NCI-H2171 treated with DMSO at 0.1 percent for 48 hours (cell line): ENCODE results near the gene POU1F1.
"Not testable (repeated sequence)": the region's sequence is repeated elsewhere in the genome, so short reads cannot be mapped to it uniquely, and the experiment has no call there.

Experiments
- DNase-seq: peaks from one replicate; lab custom pipeline; 2025; lab: John Stamatoyannopoulos, UW

POU1F1 gene

DNA sequence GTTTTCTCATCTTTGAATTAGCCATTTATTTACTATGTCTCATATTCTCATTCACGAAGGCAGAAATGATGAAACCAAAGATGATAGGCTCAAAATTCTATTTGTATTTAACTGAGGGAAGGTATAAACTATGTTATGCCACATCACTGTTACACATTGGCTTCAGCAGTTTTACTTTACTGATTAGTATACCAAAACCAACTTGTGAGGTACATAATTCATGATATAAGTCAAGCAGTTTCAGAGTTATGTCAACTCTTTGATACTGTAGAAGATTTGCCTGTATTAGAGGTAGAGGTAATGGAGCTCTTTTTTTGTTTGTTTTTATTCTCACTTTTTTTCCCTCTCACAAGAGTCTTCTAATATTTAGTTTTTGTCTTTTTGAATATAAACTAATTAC is 26.4 kb downstream of the POU1F1 start:
- no peak for DNase-seq

DNA sequence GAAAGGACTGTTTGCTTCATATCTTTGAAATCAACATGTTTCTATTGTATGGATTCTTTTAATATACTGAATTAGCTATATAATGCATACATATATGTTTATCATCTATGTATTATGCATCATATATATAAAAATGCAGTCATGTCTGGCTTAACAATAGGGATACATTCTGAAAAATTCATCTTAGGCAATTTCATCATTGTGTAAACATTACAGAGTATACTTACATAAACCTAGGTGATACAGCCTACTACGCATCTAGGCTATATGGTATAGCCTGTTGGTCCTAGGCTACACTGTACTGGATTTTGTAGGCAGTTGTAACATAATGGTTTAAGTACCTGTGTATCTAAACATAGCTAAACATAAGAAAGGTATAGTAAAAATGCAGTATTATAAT is 27.6 kb downstream of the POU1F1 start:
- no peak for DNase-seq

DNA sequence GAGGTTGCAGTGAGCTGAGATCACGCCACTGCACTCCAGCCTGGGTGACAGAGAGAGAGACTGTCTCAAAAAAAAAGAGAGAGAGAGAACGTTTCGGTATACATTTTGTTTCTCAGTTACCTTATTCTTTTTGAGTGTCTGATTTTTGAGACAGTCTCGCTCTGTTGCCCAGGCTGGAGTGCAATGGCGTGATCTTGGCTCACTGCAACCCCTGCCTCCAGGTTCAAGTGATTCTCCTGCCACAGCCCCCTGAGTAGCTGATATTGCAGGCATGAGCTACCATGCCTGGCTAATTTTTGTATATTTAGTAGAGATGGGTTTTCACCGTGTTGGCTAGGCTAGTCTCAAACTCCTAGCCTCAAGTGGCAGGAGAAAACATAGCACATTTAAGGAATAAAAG is 28.2 kb downstream of the POU1F1 start:
- DNase-seq: not testable (repeated sequence)

DNA sequence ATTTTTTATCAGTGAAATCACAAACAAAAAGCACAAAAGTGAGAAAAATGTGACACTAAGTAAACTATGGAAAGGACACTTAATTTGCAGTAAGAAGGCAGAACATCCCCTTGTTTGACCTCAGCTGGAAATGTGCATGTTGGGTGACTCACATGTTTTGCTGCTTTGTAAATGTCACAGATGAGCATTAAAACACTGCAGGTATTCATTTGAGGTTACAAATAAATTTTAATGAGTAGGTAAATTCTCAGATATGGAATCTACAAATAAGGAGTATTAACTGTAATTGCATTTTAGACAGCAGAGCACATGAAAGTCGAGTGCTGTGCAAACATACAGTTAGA is 29.0 kb downstream of the POU1F1 start:
- no peak for DNase-seq

DNA sequence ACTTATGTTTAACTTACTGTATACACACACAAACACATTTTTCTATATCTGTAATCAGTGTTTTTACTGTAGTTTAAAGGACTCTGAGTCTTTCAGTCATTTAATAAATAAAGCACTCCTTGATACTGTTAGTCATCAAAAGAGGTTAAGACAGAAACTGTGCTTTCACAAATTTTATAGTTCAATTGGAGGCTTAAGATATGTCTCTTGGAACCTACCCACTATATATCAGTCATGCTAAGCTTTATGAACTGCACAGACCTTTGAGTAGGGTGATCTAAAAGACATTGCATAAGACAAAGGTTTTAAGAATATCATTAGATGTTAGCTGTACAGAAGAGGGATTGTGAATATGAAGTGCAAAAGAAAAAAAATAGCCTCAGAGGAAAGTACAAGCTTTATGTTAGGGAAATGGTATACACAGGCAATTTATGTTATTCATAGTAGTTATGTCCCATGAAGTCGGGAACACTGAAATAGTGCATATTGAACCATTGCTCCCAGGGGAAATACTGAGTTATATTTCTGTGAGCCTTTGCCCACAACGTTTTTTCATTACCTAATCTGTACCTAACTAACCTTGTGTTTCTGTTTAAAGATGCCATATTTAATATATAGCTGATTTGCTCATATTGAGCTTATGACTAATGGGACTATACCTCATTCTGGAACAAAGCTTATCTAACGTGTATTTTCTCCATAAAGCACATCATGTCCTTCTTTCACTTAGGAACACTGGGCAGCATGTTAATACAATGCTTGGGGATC is 29.5 kb downstream of the POU1F1 start:
- DNase-seq: no peak

DNA sequence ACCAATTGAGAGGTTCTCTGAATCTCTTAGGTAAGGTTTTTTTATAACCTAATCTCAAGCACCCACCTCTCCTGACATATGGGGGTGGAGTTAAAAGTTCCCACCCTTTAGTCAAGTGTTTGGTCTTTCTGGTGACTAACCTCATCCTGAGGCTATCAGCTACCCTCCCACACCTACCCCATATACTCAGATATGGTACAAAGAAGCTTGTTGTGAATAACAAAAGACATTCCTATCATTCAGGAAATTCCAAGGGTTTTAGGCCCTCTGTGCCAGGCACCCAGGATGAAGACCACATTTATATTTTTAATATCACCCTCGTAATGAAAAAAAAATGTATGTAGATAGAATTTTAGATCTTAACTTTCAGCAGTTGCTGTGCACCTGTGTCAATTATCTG is 40.3 kb downstream of the POU1F1 start:
- DNase-seq: no peak

DNA sequence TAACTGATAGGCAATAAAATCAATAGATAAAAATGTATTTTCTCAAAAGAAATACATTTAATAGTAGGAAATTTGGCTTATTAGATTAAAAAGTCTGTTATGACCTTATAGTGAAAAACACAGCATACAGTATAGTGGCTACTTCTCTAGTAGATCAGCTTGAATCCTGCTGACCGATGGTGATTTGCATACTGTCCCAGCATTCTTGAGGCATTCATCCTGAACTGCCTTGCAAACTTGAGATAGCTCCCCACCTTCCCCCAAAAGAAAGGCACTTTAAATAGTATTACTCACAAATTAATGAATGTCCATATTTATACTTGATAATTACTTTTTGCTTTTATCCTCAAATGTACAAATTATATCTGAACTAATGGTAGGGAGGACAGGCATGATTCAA is 42.6 kb downstream of the POU1F1 start:
- no peak for DNase-seq

DNA sequence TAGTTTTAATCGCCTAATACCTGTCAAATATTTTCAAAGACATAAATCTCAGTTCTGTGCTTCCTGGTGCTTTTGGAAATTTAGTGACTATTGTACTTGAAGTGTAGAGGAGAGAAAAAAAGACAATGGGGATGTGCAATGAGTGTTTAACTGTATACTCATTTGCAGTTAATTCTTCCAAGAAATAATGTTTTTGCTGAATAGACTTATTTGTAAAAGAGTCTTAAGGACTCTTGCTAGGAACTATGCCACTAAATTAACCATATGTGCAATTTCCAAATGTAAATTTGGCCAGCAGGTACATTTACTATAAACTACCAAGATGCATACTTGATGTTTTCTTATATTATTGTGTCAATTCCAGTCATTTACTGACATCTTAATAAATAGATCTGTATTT is 47.3 kb downstream of the POU1F1 start:
- DNase-seq: no peak

DNA sequence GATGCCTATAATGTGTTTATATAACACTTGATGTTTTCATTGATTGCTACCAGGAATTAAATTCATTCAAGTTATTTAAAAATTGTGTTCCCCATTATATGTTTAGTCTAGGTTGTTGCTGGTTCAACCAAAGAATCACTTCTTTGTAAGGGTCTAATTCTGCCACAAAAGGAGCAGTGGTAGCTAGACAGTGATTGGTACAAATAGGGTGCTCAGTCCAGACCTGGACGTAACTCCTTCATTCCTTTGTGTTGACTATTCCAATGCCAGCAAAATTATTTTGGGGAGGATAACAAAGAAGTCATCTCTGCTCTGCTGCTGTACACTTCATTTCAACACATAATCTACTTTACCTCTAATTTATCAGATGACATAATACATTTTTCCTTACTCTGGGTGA is 48.1 kb downstream of the POU1F1 start:
- no peak for DNase-seq

DNA sequence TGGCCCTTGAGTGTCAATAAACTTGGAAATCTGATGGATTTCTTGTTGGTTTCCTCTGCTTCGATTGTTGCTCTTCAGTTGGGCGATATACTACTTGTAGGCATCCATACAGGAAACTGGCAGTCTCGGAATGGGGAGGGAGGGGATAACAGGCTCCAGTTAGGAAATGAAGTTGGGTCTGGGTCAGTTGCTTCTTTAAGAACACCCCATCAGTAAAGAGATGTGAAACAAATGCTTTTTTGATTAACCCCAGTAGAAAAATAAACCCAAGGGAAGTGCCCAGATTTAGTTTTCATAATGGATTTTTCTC is 48.6 kb downstream of the POU1F1 start:
- no peak for DNase-seq

DNA sequence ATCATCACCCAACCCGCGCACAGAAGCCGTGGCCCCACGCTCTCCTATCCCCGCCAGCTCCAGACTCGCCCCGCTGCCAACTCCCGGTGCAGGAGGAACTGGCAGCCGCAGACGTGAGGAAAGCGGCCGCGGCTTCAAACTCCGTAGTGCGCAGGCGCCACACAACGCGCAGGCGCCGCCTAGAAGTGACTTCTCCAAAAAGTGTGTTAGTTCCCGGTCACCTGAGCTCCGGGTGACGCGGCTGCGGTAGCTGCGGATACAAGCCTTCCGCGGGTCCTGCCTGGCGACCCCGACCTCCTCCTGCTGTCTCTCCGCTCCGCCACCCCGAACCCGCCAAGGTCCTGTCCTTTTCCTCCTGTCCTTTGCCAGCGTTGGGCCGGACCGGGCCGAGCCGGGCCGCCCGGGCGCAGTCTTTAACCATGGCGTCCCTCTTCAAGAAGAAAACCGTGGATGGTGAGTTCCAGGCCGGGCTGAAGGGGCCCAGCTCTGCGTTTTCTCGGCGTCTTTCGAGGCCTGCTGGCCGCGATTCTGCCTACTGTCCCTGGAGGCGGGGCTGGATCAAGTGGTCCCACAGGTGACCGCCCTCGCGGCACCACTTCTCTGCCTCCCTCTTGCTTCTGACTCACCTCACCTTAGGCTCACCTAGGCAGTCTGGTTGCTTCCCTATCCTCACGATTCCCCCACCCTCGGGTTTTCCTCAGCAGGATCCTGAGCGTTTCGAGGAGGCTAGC is 49.1 kb downstream of the POU1F1 start, which contains the start of gene CHMP2B:
CHMP2B (plus strand) TSS at position 206 of the 731 bp plus-strand sequence; CDS start at position 420, 214 bp downstream.
- peak; percentile 79 for DNase-seq

DNA sequence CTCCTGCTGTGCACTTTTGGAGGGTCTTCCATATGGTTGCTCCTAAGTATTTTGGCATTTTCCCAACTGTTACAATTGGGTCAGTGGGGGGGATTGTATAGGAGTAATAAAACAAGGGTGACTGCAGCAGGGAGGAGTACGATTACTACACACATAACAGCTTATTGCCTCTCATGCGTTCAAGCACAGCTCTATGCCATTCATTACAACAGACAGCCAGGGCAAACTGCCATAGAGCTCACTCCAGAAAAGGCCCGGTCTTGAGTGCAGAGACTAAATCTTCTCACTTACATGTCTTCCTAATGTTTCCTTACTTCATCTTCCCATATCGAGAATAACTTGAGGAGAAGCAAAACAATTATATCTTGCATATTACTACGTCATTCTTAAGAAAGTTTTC is 50.7 kb downstream of the POU1F1 start:
- DNase-seq: peak; percentile 16

DNA sequence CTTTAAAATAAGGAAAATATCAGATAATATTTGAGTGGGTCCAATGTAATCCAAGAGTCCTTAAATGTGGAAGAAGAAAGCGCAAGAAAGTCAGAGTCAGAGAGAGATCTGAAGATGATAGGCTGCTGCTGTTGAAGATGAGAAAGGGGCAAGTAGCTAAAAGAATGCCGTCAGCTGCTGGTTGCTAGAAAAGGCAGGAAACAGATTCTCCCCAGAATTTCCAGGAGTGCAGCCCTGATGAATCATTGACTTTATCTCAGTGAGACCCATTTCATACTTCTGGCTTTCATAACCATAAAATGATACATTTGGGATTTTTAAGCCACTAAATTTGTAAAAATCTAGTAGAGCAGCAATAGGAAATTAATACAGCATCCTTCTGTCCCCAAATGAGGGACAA is 56.8 kb downstream of the POU1F1 start:
- DNase-seq: no peak

DNA sequence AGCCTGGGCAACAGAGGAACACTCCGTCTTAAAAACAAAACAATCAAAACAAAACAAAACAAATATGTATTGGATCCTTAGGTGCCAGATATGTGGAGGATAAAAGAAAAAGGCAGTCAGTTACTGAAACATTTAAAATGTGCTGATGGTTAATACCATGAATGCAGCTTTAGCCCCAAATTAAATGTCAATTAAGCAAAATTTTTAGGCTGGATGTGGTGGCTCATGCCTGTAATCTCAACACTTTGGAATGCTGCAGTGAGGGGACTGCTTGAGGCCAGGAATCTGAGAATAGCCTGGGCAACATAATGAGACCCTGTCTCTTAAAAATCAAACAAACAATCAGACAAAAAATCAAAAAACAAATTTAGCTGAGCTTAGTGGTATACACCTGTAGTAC is 57.8 kb downstream of the POU1F1 start:
- DNase-seq: no peak
